Upper lobe of right lung (tissue), 1 donor: ENCODE measurements around the gene AGPAT4. TPM values are rescaled to one million over a fixed set of nuclear protein-coding genes. Genes with fewer than 3 reads are reported as not detected.

Experiments used
- ATAC-seq: fragments of 200-7000 bp; cut with Tn5 transposase; one replicate; pipeline ENCODE4 v1.9.1; 2020; ENCODE audit warnings: mild to moderate bottlenecking, moderate library complexity
- DNase-seq: peaks from one replicate; pipeline ENCODE4 v3.0.0-alpha.2; 2020
- H3K27ac ChIP-seq: fragments of 200-600 bp; one replicate; pipeline ENCODE4 v1.8.0; 2022
- H3K27me3 ChIP-seq: fragments of 200-600 bp; one replicate; pipeline ENCODE4 v1.8.0; 2022; ENCODE audit warnings: mild to moderate bottlenecking
- H3K36me3 ChIP-seq: fragments of 200-600 bp; one replicate; pipeline ENCODE4 v1.8.0; 2022
- H3K4me1 ChIP-seq: fragments of 200-600 bp; one replicate; pipeline ENCODE4 v1.8.0; 2022
- H3K4me3 ChIP-seq: fragments of 200-600 bp; one replicate; pipeline ENCODE4 v1.8.0; 2022; ENCODE audit warnings: mild to moderate bottlenecking
- H3K9me3 ChIP-seq: fragments of 200-600 bp; one replicate; pipeline ENCODE4 v1.8.0; 2022
- CTCF ChIP-seq: fragments of 200-600 bp; IDR thresholded peaks from one replicate; pipeline ENCODE4 v1.8.0; 2022; ENCODE audit warnings: antibody characterized with exemption
- intact Hi-C: fragments of 100-400 bp; cut with DNase I; formaldehyde crosslinking; loops from one replicate; pipeline ENCODE4 v1.11.0; 2022
- total RNA-seq: library from RNA; stranded (reverse); fragmentation: NEBNext Ultra II Directional; extraction: Animal tissue kit (Norgen Biotek cat#: 25700); gene quantifications from one replicate; pipeline ENCODE4 v1.2.1, GENCODE V29; 2021
- donor health status: DM: no; HTN: yes; CAD: no; lungs with severe emphysema.

AGPAT4 gene
- total RNA-seq, 1 donor from 2014 or later, result 16.6 TPM

GRCh38 chr6:161276605-161277155 is 2.8 kb upstream of the AGPAT4 start:
- Histone ChIP-seq H3K4me1 (peaks cover 11% of the 10 kb centered on the region), H3K27me3 (no peaks in the 10 kb centered on the region), H3K36me3 (no peaks in the 10 kb centered on the region), H3K27ac (no peak overlapping the region), H3K4me3 (no peak overlapping the region), H3K9me3 (no peaks in the 10 kb centered on the region)
- intact Hi-C loops, result no loop called here
- no peak for TF ChIP-seq CTCF
- DNase-seq (no peak), ATAC-seq (no peak)

GRCh38 chr6:161274898-161275297 is 1.0 kb upstream of the AGPAT4 start:
- peaks cover 11% of the 10 kb centered on the region for H3K4me1 ChIP-seq
- no peak overlapping the region for H3K4me3 ChIP-seq
- intact Hi-C loops, result no loop called here
- H3K9me3 ChIP-seq, result no peaks in the 10 kb centered on the region
- no peak for DNase-seq
- no peak for ATAC-seq
- H3K36me3 ChIP-seq, result no peaks in the 10 kb centered on the region
- no peak overlapping the region for H3K27ac ChIP-seq
- TF ChIP-seq CTCF, result no peak
- no peaks in the 10 kb centered on the region for H3K27me3 ChIP-seq

GRCh38 chr6:161274488-161274858 is 612 bp upstream of the AGPAT4 start:
- no peak for TF ChIP-seq CTCF
- no peak for ATAC-seq
- no peak for DNase-seq
- peak overlapping the region; percentile 65 for H3K4me3 ChIP-seq
- no peaks in the 10 kb centered on the region for H3K9me3 ChIP-seq
- H3K4me1 ChIP-seq, result peaks cover 11% of the 10 kb centered on the region
- no peaks in the 10 kb centered on the region for H3K27me3 ChIP-seq
- intact Hi-C loops, result no loop called here
- no peaks in the 10 kb centered on the region for H3K36me3 ChIP-seq
- H3K27ac ChIP-seq, result peak overlapping the region; percentile 79

- no peak for TF ChIP-seq CTCF
These were observed 548 bp downstream of the AGPAT4 start for GRCh38 chr6:161273274-161273751.

GRCh38 chr6:161272635-161273273 is 1.1 kb downstream of the AGPAT4 start:
- H3K4me3 ChIP-seq, result peak overlapping the region; percentile 65
- DNase-seq, result no peak
- H3K4me1 ChIP-seq, result peaks cover 11% of the 10 kb centered on the region
- TF ChIP-seq CTCF, result no peak
- H3K36me3 ChIP-seq, result no peaks in the 10 kb centered on the region
- peak overlapping the region; percentile 79 for H3K27ac ChIP-seq
- no peak for ATAC-seq
- H3K9me3 ChIP-seq, result no peaks in the 10 kb centered on the region
- intact Hi-C loops, result no loop called here
- H3K27me3 ChIP-seq, result no peaks in the 10 kb centered on the region

More at GRCh38 chr6:161273274-161273751, 548 bp downstream of the AGPAT4 start:
- no peak for DNase-seq
- no peaks in the 10 kb centered on the region for H3K9me3 ChIP-seq
- peak overlapping the region; percentile 79 for H3K27ac ChIP-seq
- peak; percentile 22 for ATAC-seq
- peaks cover 11% of the 10 kb centered on the region for H3K4me1 ChIP-seq
- H3K36me3 ChIP-seq, result no peaks in the 10 kb centered on the region
- intact Hi-C loops, result no loop called here
- H3K27me3 ChIP-seq, result no peaks in the 10 kb centered on the region
- peak overlapping the region; percentile 65 for H3K4me3 ChIP-seq
